Stomach (tissue), 9 donors: Measurements from ENCODE around the gene VDAC2. TPM values are rescaled to one million over a fixed set of nuclear protein-coding genes. Genes with fewer than 3 reads are reported as not detected.
"Not testable (repeated sequence)": the region's sequence is repeated elsewhere in the genome, so short reads cannot be mapped to it uniquely, and the experiment has no call there.

ENCODE experiments used
- DNase-seq, 2 donors: peaks; one replicate each; pipeline versions ENCODE4 v3.0.0 to v3.0.0-alpha.2; 2013 to 2019
- H3K27ac ChIP-seq, 5 donors: fragments of 200-600 bp in 4 of 5; sonication (generic) in 4 of 5; one replicate each; pipeline ENCODE4 v1.5.1; 2013 to 2019; ENCODE audit warnings: mild to moderate bottlenecking in 1 of 5, moderate library complexity in 1 of 5
- H3K27me3 ChIP-seq, 3 donors: fragments of 200-600 bp; sonication (generic); one replicate each; pipeline ENCODE4 v1.5.1; 2017 to 2019; ENCODE audit warnings: mixed run types in 1 of 3
- H3K36me3 ChIP-seq, 4 donors: fragments of 200-600 bp; sonication (generic); 1 replicate in 3 of 4; 2 replicates in 1 of 4; pipeline ENCODE4 v1.5.1; 2016 to 2019
- H3K4me1 ChIP-seq, 4 donors: fragments of 200-600 bp; sonication (generic); one replicate each; pipeline ENCODE4 v1.5.1; 2016 to 2019
- H3K4me3 ChIP-seq, 4 donors: fragments of 200-600 bp; sonication (generic) in 3 of 4; one replicate each; pipeline ENCODE4 v1.5.1; 2016 to 2019; ENCODE audit warnings: mild to moderate bottlenecking in 1 of 4
- H3K9me3 ChIP-seq, 4 donors: fragments of 200-600 bp; sonication (generic); one replicate each; pipeline ENCODE4 v1.5.1; 2016 to 2019
- EP300 ChIP-seq: sonication (generic); formaldehyde crosslinking; IDR thresholded peaks from one replicate; pipeline ENCODE4 v1.6.1; 2017; ENCODE audit warnings: antibody characterized with exemption
- POLR2A ChIP-seq, 4 donors: fragments of 450-650 bp; IDR thresholded peaks; one replicate each; pipeline ENCODE4 v1.6.1; 2016; ENCODE audit warnings: antibody characterized with exemption in 4 of 4, control low read depth in 2 of 4, mild to moderate bottlenecking in 1 of 4, moderate library complexity in 1 of 4
- POLR2AphosphoS5 ChIP-seq, 3 donors: sonication (generic); formaldehyde crosslinking; IDR thresholded peaks; one replicate each; pipeline ENCODE4 v1.6.1; 2016; ENCODE audit warnings: antibody characterized with exemption in 3 of 3
- WGBS, 5 donors: extraction: QIAGEN DNeasy Blood & Tissue Kit in 3 of 5; methylation state at CpG; one replicate each; pipeline versions ENCODE4 v1.1.5 to v1.1.7; 2013 to 2018; 5-methylcytosine and 5-hydroxymethylcytosine counted together
- intact Hi-C: fragments of 100-400 bp; cut with DNase I; formaldehyde crosslinking; loops from one replicate; pipeline ENCODE4 v1.15.1; 2023; ENCODE audit warnings: low total_unique reads
- polyA plus RNA-seq, 3 donors: library from polyadenylated mRNA; stranded (reverse); fragments of 200-250 nt; gene quantifications; one replicate each; pipeline ENCODE4 v1.2.3, GENCODE V29; 2013
- total RNA-seq, 5 donors: library from RNA; depleted of rRNA; stranded (reverse); fragments of >200 nt; gene quantifications; one replicate each; pipeline versions ENCODE4 v1.1.0 to v1.2.3, GENCODE V29; 2014 to 2016
- TF ChIP-seq, protein P1 (sequence below), 7 experiments: fragments of 450-650 bp in 4 of 7; fragments of 200-600 bp in 3 of 7; sonication (generic) in 3 of 7; IDR thresholded peaks; one replicate each; pipeline ENCODE4 v1.5.1; 2016 to 2019; ENCODE audit warnings: antibody characterized with exemption in 7 of 7, control low read depth in 2 of 7, mild to moderate bottlenecking in 1 of 7
- donor health status: healthy with polysubstance abuse.
- donor health status: Bipolar disorder and iron deficiency.
- donor health status: healthy.

The VDAC2 gene
- total and polyA plus RNA-seq, 8 donors, result 44.3 to 202 (median 144) TPM

DNA sequence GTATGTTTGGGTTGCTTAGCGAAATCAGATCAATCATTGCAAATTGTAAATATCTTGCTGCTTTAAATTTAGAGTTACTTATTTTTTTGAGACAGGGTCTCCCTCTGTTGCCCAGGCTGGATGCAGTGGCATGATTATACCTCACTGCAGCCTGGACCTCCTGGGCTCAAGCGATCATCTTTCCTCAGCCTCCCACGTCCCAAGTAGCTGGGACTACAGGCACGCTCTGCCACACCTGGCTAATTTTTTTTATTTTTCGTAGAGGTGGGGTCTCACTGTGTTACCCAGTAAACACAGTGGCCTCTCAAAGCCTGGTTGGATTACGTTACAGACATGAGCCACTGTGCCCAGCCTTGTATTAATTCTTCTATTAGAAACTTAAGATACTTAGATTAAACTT lies 1.7 kb downstream of the VDAC2 start:
- Histone ChIP-seq H3K27ac (peak overlapping the region in 3 of 5 donors; percentile 96 to 99 (median 99)), H3K9me3 (no peaks in the 10 kb centered on the region), H3K27me3 (no peaks in the 10 kb centered on the region), H3K36me3 (peaks cover 43 to 55% (median 50%) of the 10 kb centered on the region in 4 donors), H3K4me3 (peak overlapping the region in 2 of 4 donors; percentile 69 to 95), H3K4me1 (peaks cover 42 to 83% (median 56%) of the 10 kb centered on the region in 4 donors)
- DNase-seq, result no peak
- TF ChIP-seq POLR2A (IDR thresholded peaks at IDR 0.05) (no peak), EP300 (no peak), POLR2AphosphoS5 (IDR thresholded peaks at IDR 0.05) (no peak)
- TF ChIP-seq, protein P1, sequence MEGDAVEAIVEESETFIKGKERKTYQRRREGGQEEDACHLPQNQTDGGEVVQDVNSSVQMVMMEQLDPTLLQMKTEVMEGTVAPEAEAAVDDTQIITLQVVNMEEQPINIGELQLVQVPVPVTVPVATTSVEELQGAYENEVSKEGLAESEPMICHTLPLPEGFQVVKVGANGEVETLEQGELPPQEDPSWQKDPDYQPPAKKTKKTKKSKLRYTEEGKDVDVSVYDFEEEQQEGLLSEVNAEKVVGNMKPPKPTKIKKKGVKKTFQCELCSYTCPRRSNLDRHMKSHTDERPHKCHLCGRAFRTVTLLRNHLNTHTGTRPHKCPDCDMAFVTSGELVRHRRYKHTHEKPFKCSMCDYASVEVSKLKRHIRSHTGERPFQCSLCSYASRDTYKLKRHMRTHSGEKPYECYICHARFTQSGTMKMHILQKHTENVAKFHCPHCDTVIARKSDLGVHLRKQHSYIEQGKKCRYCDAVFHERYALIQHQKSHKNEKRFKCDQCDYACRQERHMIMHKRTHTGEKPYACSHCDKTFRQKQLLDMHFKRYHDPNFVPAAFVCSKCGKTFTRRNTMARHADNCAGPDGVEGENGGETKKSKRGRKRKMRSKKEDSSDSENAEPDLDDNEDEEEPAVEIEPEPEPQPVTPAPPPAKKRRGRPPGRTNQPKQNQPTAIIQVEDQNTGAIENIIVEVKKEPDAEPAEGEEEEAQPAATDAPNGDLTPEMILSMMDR (IDR thresholded peaks at IDR 0.05), result no peak
- intact Hi-C loops, result no loop called here
- WGBS, 5 donors, result 63 to 79% (median 74%) methylated on average over 6 of the region's 6 CpGs

DNA sequence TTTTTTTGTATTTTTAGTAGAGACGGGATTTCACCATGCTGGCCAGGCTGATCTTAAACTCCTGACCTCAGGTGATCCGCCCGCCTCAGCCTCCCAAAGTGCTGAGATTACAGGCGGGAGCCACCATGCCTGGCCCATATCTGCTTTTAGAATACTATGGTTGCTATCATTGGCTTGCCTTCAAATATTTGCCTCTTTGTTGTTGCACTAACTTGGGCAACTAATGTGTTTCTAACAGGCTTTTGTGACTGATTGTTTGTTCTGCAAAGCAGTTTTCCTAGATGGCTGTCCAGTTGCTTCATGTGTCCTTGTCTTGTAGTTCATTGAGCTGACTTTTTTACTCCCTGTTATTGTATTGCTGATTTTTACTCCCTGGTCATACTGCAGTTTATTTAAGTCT lies 9.7 kb downstream of the VDAC2 start:
- H3K9me3 ChIP-seq, result no peaks in the 10 kb centered on the region
- no peak for DNase-seq
- H3K27me3 ChIP-seq, result no peaks in the 10 kb centered on the region
- intact Hi-C loops, result no loop called here
- peaks cover 40 to 89% (median 61%) of the 10 kb centered on the region in 4 donors for H3K4me1 ChIP-seq
- no peak for TF ChIP-seq POLR2AphosphoS5 (IDR thresholded peaks at IDR 0.05)
- TF ChIP-seq EP300, result no peak
- TF ChIP-seq, protein P1 (IDR thresholded peaks at IDR 0.05), result no peak
- no peak for TF ChIP-seq POLR2A (IDR thresholded peaks at IDR 0.05)
- H3K36me3 ChIP-seq, result peaks cover 73 to 95% (median 91%) of the 10 kb centered on the region in 4 donors
- no peak overlapping the region for H3K4me3 ChIP-seq
- H3K27ac ChIP-seq, result peak overlapping the region in 1 of 5 donors; percentile 4
- 42 to 79% (median 61%) methylated on average over 4 of the region's 4 CpGs for whole genome bisulfite sequencing, 5 donors

DNA sequence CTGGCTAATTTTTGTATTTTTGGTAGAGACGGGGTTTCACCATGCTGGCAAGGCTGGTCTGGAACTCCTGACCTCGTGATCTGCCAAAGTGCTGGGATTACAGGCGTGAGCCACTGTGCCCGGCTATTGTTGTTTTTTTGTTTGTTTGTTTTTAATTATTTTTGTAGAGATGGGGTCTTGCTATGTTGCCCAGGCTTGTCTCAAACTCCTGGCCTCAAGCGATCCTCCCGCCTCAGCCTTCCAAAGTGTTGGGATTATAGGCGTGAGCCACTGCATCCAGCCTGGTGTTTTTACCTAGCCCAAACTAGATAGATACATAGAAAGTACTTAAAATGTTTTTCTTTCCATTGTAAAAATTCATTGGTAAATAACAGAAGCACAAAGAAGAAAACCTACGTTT lies 10.9 kb downstream of the VDAC2 start:
- 79 to 89% (median 84%) methylated on average over 8 of the region's 8 CpGs for WGBS, 5 donors
- H3K27me3 ChIP-seq, H3K4me3 ChIP-seq, H3K9me3 ChIP-seq, H3K27ac ChIP-seq, intact Hi-C loops: not testable (repeated sequence)
- Histone ChIP-seq H3K36me3 (peaks cover 63 to 89% (median 84%) of the 10 kb centered on the region in 4 donors), H3K4me1 (peaks cover 45 to 89% (median 64%) of the 10 kb centered on the region in 4 donors)
- DNase-seq, result peak in 1 of 2 donors; percentile 18

DNA sequence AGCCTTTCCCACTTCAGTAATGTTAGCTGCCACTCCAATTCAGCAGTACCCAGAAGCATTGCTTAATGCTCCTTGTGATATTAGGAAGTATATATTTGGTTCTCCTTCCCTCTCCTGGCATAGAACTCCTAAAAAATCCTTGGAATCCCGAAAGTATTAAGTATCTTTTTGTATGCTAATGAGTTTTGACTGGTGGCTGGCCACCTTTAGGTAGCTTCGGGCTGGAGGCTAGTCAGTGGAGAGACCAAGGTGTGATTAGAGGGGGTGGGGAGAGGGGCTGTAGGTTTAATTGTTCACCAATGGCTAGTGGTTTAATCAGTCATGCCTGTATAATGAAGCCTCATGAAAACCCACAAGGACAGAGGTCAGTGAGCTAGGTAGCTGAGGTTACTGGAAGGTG lies 12.9 kb downstream of the VDAC2 start:
- Histone ChIP-seq H3K4me1 (peaks cover 57 to 92% (median 72%) of the 10 kb centered on the region in 4 donors), H3K27ac (peak overlapping the region; percentile 11 to 92 (median 78)), H3K27me3 (no peaks in the 10 kb centered on the region), H3K9me3 (no peaks in the 10 kb centered on the region), H3K4me3 (no peak overlapping the region), H3K36me3 (peaks cover 46 to 87% (median 75%) of the 10 kb centered on the region in 4 donors)
- intact Hi-C loops, result no loop called here
- 37 to 62% (median 49%) methylated on average over 2 of the region's 2 CpGs for WGBS, 5 donors
- TF ChIP-seq, protein P1 (IDR thresholded peaks at IDR 0.05), result no peak
- no peak for TF ChIP-seq POLR2A (IDR thresholded peaks at IDR 0.05)
- TF ChIP-seq POLR2AphosphoS5 (IDR thresholded peaks at IDR 0.05), result no peak
- no peak for TF ChIP-seq EP300
- DNase-seq, result peak in 1 of 2 donors; percentile 2

DNA sequence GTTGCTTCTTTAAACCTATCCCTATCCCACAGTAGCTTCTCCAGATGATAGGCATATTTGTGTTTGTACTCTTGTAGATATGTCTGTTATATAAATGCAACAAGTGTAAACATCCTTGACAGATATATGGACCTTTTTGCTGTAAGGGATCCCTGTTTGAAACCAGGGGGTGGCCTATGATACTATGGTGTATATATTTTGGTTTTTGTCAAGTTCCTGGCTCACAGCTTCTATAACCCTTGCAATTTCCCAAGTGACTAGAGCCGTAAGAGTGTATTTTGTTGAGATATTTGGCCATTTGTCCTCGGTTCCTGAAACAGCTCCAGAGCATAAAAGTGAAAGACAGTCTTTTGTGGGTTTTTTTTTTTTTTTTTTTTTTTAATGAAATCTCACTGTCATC lies 15.5 kb downstream of the VDAC2 start:
- H3K27ac ChIP-seq, result peak overlapping the region; percentile 78 to 92 (median 85)
- peaks cover 32 to 87% (median 71%) of the 10 kb centered on the region in 4 donors for H3K36me3 ChIP-seq
- DNase-seq, result no peak
- intact Hi-C loops, result no loop called here
- whole genome bisulfite sequencing, 5 donors, result 25 to 53% (median 43%) methylated on average over 2 of the region's 2 CpGs
- TF ChIP-seq, protein P1 (IDR thresholded peaks at IDR 0.05), result no peak
- TF ChIP-seq EP300, result no peak
- no peak for TF ChIP-seq POLR2AphosphoS5 (IDR thresholded peaks at IDR 0.05)
- TF ChIP-seq POLR2A (IDR thresholded peaks at IDR 0.05), result no peak
- H3K27me3 ChIP-seq, result no peaks in the 10 kb centered on the region
- no peaks in the 10 kb centered on the region for H3K9me3 ChIP-seq
- peaks cover 57 to 95% (median 77%) of the 10 kb centered on the region in 4 donors for H3K4me1 ChIP-seq
- H3K4me3 ChIP-seq, result no peak overlapping the region
